ENCODE data around the gene MIPEP.
"Not testable (repeated sequence)": the region's sequence is repeated elsewhere in the genome, so short reads cannot be mapped to it uniquely, and the experiment has no call there.

The MIPEP gene

DNA sequence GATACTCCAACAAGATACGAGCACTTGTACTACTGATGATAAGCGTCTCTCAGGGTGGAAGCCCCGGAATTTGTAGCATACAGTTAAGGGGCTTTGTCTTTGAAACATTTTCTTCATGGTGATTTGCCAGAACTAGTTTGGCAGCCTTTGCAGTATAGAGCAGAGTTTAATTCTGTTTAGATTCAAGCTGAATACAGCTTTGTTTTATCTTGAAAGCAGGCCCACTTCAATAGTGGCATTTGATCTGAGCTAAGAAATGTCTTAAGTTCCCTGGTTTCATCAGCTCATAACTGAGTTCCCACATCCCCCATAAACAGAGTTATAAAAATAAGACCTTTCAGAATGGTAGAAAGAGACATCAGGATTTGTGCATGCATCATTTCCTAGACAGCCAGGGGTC lies 125.9 kb downstream of the MIPEP start:
- no peak overlapping the region for H3K9ac ChIP-seq (ENCODE audit: low read depth, low read length)
- H3K4me1 ChIP-seq (ENCODE audit: control insufficient read depth, insufficient read depth, low read length) = no peaks in the 10 kb centered on the region
- no peaks in the 10 kb centered on the region for H3K36me3 ChIP-seq (ENCODE audit: control insufficient read depth, insufficient read depth, low read length)
- no peak overlapping the region for H3K4me3 ChIP-seq (ENCODE audit: low read depth, low read length)
- H3K27me3 ChIP-seq (ENCODE audit: control insufficient read depth, insufficient read depth, low read length) = no peaks in the 10 kb centered on the region
- H3K9me3 ChIP-seq (ENCODE audit: control insufficient read depth, insufficient read depth, low read length) = no peaks in the 10 kb centered on the region
- H3K27ac ChIP-seq (ENCODE audit: low read depth, low read length) = no peak overlapping the region

DNA sequence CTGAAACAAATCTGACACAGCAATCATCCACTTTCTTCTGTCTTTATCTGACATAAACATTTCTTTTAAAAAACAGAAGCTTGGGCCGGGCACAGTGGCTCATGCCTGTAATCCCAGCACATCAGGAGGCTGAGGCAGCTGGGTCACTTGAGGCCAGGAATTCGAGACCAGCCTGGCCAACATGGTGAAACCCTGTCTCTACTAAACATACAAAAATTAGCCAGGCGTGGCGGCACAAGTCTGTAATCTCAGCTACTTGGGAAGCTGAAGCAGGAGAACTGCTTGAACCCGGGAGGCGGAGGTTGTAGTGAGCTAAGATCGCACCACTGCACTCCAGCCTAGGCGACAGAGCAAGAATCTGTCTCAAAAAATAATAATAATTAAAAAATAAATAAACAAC lies 127.4 kb downstream of the MIPEP start:
- H3K36me3 ChIP-seq (ENCODE audit: control insufficient read depth, insufficient read depth, low read length); H3K9me3 ChIP-seq (ENCODE audit: control insufficient read depth, insufficient read depth, low read length); H3K27ac ChIP-seq (ENCODE audit: low read depth, low read length): not testable (repeated sequence)

DNA sequence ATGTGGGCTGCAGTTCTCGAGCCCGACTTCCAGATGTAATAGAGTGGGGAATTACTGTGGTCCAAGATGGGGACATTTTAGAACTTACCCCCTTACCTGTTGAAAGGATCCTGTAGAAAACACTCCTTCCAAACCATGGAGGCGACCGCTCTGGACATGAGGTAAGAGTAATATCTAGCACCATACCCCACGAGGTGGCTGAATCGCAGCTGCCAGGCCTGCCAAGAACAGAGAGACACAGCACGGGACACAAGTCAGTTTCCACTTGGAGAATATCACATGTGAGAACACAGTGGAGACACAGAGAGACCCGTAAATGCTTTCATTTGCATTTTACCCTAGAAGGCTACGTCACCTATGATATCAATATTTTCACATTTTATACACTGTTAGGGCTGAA lies 129.2 kb downstream of the MIPEP start:
- H3K4me3 ChIP-seq (ENCODE audit: low read depth, low read length) = no peak overlapping the region
- no peak overlapping the region for H3K9ac ChIP-seq (ENCODE audit: low read depth, low read length)
- no peak overlapping the region for H3K27ac ChIP-seq (ENCODE audit: low read depth, low read length)
- no peaks in the 10 kb centered on the region for H3K4me1 ChIP-seq (ENCODE audit: control insufficient read depth, insufficient read depth, low read length)
- H3K36me3 ChIP-seq (ENCODE audit: control insufficient read depth, insufficient read depth, low read length) = no peaks in the 10 kb centered on the region
- H3K9me3 ChIP-seq (ENCODE audit: control insufficient read depth, insufficient read depth, low read length) = no peaks in the 10 kb centered on the region
- H3K27me3 ChIP-seq (ENCODE audit: control insufficient read depth, insufficient read depth, low read length) = no peaks in the 10 kb centered on the region

More for the DNA sequence above, 127.4 kb downstream of the MIPEP start:
- not testable (repeated sequence) for H3K9ac ChIP-seq (ENCODE audit: low read depth, low read length); H3K27me3 ChIP-seq (ENCODE audit: control insufficient read depth, insufficient read depth, low read length); H3K4me3 ChIP-seq (ENCODE audit: low read depth, low read length); H3K4me1 ChIP-seq (ENCODE audit: control insufficient read depth, insufficient read depth, low read length)

DNA sequence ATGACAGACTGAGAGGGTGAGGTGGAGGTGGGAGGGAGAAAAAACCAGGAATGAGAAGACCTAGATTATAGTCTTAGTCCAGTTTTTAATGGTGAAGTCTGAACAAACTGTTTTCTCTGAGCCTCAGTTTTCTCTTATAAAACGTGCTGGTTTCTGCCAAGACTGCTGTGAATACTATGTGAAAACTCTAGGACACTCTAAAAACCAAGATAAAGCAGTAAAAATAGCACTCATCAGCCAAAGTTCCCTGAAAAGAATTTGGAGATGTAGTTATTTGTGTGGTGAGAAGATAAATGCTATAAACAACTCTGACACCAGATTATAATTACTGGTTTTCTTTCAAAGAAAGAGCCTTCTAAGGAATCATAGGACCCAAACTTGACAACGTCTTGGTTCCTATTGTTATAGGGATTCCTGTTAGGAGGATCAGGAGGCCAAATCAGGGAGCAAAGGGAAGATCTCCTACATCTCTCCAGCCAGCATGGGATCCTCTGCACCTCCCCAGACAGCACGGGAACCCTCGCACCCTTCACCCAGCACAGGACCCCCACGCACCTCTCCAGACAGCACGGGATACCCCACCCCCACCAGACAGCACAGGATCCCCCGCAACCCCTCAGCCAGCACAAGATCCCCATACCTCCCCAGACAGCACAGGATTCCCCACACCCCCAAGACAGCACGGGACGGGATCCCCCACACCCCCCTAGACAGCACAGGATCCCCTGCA lies 130.2 kb downstream of the MIPEP start:
- H3K4me1 ChIP-seq (ENCODE audit: control insufficient read depth, insufficient read depth, low read length) = no peaks in the 10 kb centered on the region
- no peaks in the 10 kb centered on the region for H3K36me3 ChIP-seq (ENCODE audit: control insufficient read depth, insufficient read depth, low read length)
- no peaks in the 10 kb centered on the region for H3K27me3 ChIP-seq (ENCODE audit: control insufficient read depth, insufficient read depth, low read length)
- H3K27ac ChIP-seq (ENCODE audit: low read depth, low read length) = no peak overlapping the region
- H3K9me3 ChIP-seq (ENCODE audit: control insufficient read depth, insufficient read depth, low read length) = no peaks in the 10 kb centered on the region
- no peak overlapping the region for H3K9ac ChIP-seq (ENCODE audit: low read depth, low read length)
- H3K4me3 ChIP-seq (ENCODE audit: low read depth, low read length) = no peak overlapping the region

DNA sequence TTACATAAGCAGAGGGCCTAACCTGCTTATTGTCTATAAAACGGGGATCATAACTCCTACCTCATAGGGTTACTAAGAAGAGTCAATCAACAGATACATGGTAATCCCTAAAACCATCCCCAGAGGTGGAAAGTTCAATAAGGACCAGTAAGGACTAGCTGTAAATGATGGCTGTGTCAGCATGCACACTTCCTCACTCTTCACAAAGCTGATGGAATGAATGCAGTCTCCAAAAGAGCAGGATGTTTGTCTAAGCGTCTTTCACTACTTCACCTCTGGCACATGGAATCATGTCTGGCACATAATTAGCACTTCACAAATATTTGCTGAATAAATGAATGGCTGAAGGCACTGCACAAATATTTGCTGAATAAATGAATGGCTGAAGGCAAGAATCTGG lies 134.2 kb downstream of the MIPEP start:
- Histone ChIP-seq H3K36me3 (ENCODE audit: control insufficient read depth, insufficient read depth, low read length) (no peaks in the 10 kb centered on the region), H3K27me3 (ENCODE audit: control insufficient read depth, insufficient read depth, low read length) (no peaks in the 10 kb centered on the region), H3K4me1 (ENCODE audit: control insufficient read depth, insufficient read depth, low read length) (peaks cover 11% of the 10 kb centered on the region), H3K9me3 (ENCODE audit: control insufficient read depth, insufficient read depth, low read length) (no peaks in the 10 kb centered on the region), H3K9ac (ENCODE audit: low read depth, low read length) (no peak overlapping the region), H3K27ac (ENCODE audit: low read depth, low read length) (no peak overlapping the region), H3K4me3 (ENCODE audit: low read depth, low read length) (no peak overlapping the region)

DNA sequence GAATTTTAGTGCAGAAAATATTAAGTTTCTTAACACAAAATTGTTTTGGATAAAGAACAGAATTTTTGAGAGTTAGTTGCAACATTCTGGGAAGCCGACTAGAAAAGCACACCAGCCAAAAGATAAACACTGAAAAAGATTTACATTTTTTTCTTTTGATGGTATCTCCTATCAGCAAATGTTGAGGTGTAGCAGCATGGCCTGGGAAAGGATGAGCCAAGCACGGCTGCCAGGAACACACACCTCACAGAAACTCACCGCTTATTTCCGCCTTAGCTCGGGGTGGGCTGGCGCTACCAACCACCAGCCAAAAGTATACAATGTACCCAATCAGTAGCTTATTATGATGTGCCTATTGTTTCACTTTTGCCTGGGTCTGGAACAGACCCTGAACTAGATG lies 134.7 kb downstream of the MIPEP start:
- H3K4me1 ChIP-seq (ENCODE audit: control insufficient read depth, insufficient read depth, low read length) = peaks cover 15% of the 10 kb centered on the region
- H3K27me3 ChIP-seq (ENCODE audit: control insufficient read depth, insufficient read depth, low read length) = no peaks in the 10 kb centered on the region
- no peaks in the 10 kb centered on the region for H3K36me3 ChIP-seq (ENCODE audit: control insufficient read depth, insufficient read depth, low read length)
- H3K27ac ChIP-seq (ENCODE audit: low read depth, low read length) = no peak overlapping the region
- no peak overlapping the region for H3K4me3 ChIP-seq (ENCODE audit: low read depth, low read length)
- no peak overlapping the region for H3K9ac ChIP-seq (ENCODE audit: low read depth, low read length)
- no peaks in the 10 kb centered on the region for H3K9me3 ChIP-seq (ENCODE audit: control insufficient read depth, insufficient read depth, low read length)

DNA sequence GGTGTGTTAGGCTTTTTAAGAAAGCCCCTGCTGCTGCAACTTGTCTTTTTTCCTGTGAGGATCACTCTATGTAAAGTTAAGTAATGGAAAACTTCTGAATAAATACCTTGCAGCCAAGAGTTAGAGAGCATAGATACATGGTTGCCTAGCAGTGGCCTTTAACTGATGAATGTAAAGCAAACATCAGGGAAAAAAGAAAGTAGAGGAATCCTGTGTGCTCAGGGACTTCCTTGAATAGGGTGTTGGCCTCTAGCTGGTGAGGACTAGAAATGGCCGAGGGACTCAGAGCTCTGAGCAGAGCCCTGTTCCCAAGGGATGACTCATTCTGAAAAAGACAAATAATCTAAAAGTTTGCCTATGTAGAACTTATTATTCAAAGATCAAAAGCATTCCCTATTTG lies 135.7 kb downstream of the MIPEP start:
- no peak overlapping the region for H3K9ac ChIP-seq (ENCODE audit: low read depth, low read length)
- H3K4me1 ChIP-seq (ENCODE audit: control insufficient read depth, insufficient read depth, low read length) = peaks cover 26% of the 10 kb centered on the region
- no peaks in the 10 kb centered on the region for H3K27me3 ChIP-seq (ENCODE audit: control insufficient read depth, insufficient read depth, low read length)
- no peak overlapping the region for H3K4me3 ChIP-seq (ENCODE audit: low read depth, low read length)
- no peaks in the 10 kb centered on the region for H3K9me3 ChIP-seq (ENCODE audit: control insufficient read depth, insufficient read depth, low read length)
- no peaks in the 10 kb centered on the region for H3K36me3 ChIP-seq (ENCODE audit: control insufficient read depth, insufficient read depth, low read length)
- peak overlapping the region; percentile 77 for H3K27ac ChIP-seq (ENCODE audit: low read depth, low read length)

DNA sequence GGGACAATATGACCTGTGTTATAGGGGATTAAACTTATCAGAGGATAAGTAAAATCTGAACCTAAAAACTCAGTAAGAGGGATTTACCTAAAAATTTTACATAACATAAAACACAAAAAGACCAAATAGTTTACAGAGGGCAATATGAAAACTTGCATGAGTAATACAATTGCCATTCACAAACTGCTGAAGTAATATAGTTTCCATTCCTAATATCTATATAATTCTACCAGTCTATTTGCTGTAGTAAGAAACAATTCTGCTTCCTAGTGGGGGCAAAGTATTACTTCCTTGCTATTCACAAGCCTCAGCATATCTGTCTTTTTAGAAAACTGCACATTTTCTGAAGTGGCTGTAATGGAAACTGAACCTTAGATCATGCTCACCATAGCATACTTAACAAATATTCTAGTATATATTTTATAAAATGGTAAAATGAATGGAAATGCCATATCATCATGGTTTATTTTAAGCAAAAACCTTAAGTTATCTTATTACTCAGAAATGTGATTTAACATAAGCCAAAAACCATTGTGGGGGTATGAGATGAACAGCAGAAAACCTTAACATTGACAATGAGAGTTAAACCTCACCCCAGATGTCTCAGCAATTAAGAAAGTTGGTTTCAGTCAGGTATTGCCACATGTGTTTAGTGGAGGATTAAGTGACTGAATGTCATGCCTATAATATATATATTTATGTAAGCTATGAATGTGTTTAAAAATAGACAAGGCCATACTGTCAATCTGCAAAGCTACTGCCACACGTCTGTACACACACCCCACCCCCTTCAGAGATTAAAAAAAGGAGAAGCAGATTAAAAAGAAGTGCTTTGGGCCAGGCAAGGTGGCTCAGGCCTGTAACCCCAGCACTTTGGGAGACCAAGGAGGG lies 136.8 kb downstream of the MIPEP start:
- Histone ChIP-seq H3K9me3 (ENCODE audit: control insufficient read depth, insufficient read depth, low read length) (no peaks in the 10 kb centered on the region), H3K4me1 (ENCODE audit: control insufficient read depth, insufficient read depth, low read length) (peaks cover 30% of the 10 kb centered on the region), H3K27ac (ENCODE audit: low read depth, low read length) (no peak overlapping the region), H3K27me3 (ENCODE audit: control insufficient read depth, insufficient read depth, low read length) (no peaks in the 10 kb centered on the region), H3K9ac (ENCODE audit: low read depth, low read length) (no peak overlapping the region), H3K4me3 (ENCODE audit: low read depth, low read length) (no peak overlapping the region), H3K36me3 (ENCODE audit: control insufficient read depth, insufficient read depth, low read length) (no peaks in the 10 kb centered on the region)

DNA sequence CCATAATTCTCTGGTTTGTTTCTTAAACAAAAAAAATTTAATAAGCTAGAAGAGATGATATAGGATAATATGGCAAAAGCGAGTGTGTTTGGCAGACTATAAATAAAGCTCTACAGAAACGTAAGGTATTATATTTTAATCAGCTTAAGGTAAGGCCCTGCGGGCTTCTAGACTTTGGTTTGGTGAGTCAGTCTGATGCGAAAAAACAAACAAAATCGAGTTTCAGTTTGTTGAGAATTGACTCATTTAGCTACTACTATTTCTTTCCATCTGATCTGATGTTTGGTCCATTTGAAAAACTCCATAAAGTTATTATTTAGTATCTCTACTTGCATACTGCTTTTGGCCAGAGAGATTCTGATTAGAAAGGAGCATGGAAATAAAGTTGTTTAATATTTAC lies 138.0 kb downstream of the MIPEP start:
- Histone ChIP-seq H3K27me3 (ENCODE audit: control insufficient read depth, insufficient read depth, low read length) (no peaks in the 10 kb centered on the region), H3K4me1 (ENCODE audit: control insufficient read depth, insufficient read depth, low read length) (peaks cover 30% of the 10 kb centered on the region), H3K27ac (ENCODE audit: low read depth, low read length) (no peak overlapping the region), H3K4me3 (ENCODE audit: low read depth, low read length) (no peak overlapping the region), H3K36me3 (ENCODE audit: control insufficient read depth, insufficient read depth, low read length) (no peaks in the 10 kb centered on the region), H3K9ac (ENCODE audit: low read depth, low read length) (no peak overlapping the region), H3K9me3 (ENCODE audit: control insufficient read depth, insufficient read depth, low read length) (no peaks in the 10 kb centered on the region)

DNA sequence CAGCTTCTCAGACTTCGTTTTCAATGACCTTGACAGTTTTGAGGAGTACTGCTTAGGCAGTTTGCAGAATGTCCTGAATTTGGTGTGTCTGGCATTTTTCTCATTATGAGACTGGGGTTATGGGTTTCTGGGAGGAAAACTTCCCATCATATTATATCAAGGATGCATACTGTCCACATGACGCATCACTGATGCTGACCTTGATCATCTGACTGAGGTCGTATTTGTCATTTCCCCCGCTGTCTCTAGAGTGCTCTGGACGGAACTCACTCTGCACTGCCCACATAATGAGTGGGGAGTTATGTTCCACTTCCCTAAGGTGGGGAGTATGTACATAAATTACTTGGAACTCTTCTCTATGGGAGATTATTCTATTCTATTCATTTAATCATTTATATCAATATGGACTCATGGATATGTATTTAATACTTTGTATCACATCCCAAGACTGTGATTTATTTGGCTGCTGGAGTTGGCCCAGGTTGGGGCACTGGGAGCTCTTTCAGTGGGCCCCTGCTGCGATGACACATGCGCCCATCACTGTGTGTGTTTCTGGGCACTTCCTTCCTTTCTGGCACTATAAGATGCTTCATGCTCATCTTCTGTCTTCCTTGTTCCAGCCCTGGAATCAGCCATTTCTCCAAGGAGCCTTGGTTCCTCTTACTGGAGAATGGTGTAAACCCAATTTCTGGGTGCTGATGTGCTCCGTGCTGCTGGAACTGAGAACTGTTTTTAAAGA lies 138.6 kb downstream of the MIPEP start:
- H3K4me1 ChIP-seq (ENCODE audit: control insufficient read depth, insufficient read depth, low read length) = peaks cover 30% of the 10 kb centered on the region
- no peaks in the 10 kb centered on the region for H3K36me3 ChIP-seq (ENCODE audit: control insufficient read depth, insufficient read depth, low read length)
- no peak overlapping the region for H3K4me3 ChIP-seq (ENCODE audit: low read depth, low read length)
- H3K27ac ChIP-seq (ENCODE audit: low read depth, low read length) = no peak overlapping the region
- H3K9ac ChIP-seq (ENCODE audit: low read depth, low read length) = no peak overlapping the region
- no peaks in the 10 kb centered on the region for H3K9me3 ChIP-seq (ENCODE audit: control insufficient read depth, insufficient read depth, low read length)
- H3K27me3 ChIP-seq (ENCODE audit: control insufficient read depth, insufficient read depth, low read length) = no peaks in the 10 kb centered on the region

All from HUES48 (cell line).